ENCODE measurements around the gene WDR36.

- TF ChIP-seq, protein P1, sequence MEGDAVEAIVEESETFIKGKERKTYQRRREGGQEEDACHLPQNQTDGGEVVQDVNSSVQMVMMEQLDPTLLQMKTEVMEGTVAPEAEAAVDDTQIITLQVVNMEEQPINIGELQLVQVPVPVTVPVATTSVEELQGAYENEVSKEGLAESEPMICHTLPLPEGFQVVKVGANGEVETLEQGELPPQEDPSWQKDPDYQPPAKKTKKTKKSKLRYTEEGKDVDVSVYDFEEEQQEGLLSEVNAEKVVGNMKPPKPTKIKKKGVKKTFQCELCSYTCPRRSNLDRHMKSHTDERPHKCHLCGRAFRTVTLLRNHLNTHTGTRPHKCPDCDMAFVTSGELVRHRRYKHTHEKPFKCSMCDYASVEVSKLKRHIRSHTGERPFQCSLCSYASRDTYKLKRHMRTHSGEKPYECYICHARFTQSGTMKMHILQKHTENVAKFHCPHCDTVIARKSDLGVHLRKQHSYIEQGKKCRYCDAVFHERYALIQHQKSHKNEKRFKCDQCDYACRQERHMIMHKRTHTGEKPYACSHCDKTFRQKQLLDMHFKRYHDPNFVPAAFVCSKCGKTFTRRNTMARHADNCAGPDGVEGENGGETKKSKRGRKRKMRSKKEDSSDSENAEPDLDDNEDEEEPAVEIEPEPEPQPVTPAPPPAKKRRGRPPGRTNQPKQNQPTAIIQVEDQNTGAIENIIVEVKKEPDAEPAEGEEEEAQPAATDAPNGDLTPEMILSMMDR (IDR thresholded peaks at IDR 0.05; ENCODE audit: low read depth, low read length, poor library complexity, severe bottlenecking) = no peak
- TF ChIP-seq EZH2phosphoT487 (IDR thresholded peaks at IDR 0.05; ENCODE audit: borderline replicate concordance, low read length) = no peak
Measured at GRCh38 chr5:111061618-111062017, 30.5 kb upstream of the WDR36 start.
